ENCODE results near the gene PSMB11. TPM values are rescaled to one million over a fixed set of nuclear protein-coding genes. Genes with fewer than 3 reads are reported as not detected.

PSMB11 gene
- total and polyA plus RNA-seq, 4 experiments from 2014 or later = not detected

- no peak overlapping the region for H3K4me3 ChIP-seq (ENCODE audit: low read length in 2 of 2)
- H3K27me3 ChIP-seq (ENCODE audit: insufficient read depth, low read length) = no peaks in the 10 kb centered on the region
- peaks cover 42% of the 10 kb centered on the region for H3K4me1 ChIP-seq (ENCODE audit: insufficient read depth, low read length)
- intact Hi-C loops (cut with micrococcal nuclease) = loop anchor here (10.0 kb wide), 1 partner anchor 462 kb away; the partner anchor contains the start of genes THTPA and ZFHX2
- H3K36me3 ChIP-seq (ENCODE audit: insufficient read depth, low read length) = peaks cover 50% of the 10 kb centered on the region
- no peak overlapping the region for H3K27ac ChIP-seq (ENCODE audit: low read depth, low read length)
- Mint-ChIP-seq H3K27me3 (no peaks in the 10 kb centered on the region), H3K36me3 (peaks cover 37 to 50% of the 10 kb centered on the region in 2 donors), H3K9me3 (no peaks in the 10 kb centered on the region), H3K27ac (peak overlapping the region in 4 of 7 donors; percentile 37 to 85 (median 44)), H3K4me3 (peak overlapping the region in 4 of 8 donors; percentile 23 to 74 (median 66)), H3K4me1 (peaks cover 25 to 36% (median 29%) of the 10 kb centered on the region in 4 donors)
- POLR2A ChIA-PET (ENCODE audit: partially characterized antibody) = no interaction called here
- H3K9me3 ChIP-seq (ENCODE audit: control insufficient read depth in 1 of 2, low read length in 2 of 2) = no peaks in the 10 kb centered on the region
- CTCF ChIA-PET (ENCODE audit: partially characterized antibody) = interaction anchor here (1.5 to 5.4 kb wide), 3 partner anchors 16 to 99 kb away, joined by 4 to 37 read pairs (median 27); no protein-coding TSS in a partner anchor
- no peak for DNase-seq
Measured at GRCh38 chr14:23093104-23093503, 51.1 kb downstream of the PSMB11 start.

DNA sequence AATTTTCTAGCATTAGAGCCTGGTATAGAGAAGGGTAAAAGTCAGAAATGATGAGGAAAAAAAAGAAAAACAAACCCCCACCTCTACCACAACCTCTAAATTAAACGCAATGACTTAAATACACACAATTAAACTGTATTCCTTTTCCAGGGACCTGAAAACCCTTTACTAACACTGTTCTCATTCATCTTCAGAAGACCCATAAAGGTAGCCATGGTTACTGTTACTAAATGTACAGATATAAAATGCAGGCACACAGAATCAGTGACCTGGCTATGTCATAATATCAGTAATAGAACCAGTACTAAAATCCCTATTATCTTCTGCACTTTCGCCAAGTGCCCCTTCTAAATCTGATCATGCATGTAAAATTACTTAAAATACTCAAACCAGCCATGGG, 51.5 kb downstream of the PSMB11 start:
- Mint-ChIP-seq H3K36me3 (peaks cover 36 to 50% of the 10 kb centered on the region in 2 donors), H3K27me3 (no peaks in the 10 kb centered on the region), H3K4me1 (peaks cover 24 to 38% (median 29%) of the 10 kb centered on the region in 4 donors), H3K4me3 (peak overlapping the region in 3 of 8 donors; percentile 23 to 74 (median 69)), H3K9me3 (no peaks in the 10 kb centered on the region), H3K27ac (peak overlapping the region in 3 of 7 donors; percentile 37 to 85 (median 41))
- Histone ChIP-seq H3K9me3 (ENCODE audit: control insufficient read depth in 1 of 2, low read length in 2 of 2) (no peaks in the 10 kb centered on the region), H3K4me1 (ENCODE audit: insufficient read depth, low read length) (peaks cover 45% of the 10 kb centered on the region), H3K27me3 (ENCODE audit: insufficient read depth, low read length) (no peaks in the 10 kb centered on the region), H3K36me3 (ENCODE audit: insufficient read depth, low read length) (peaks cover 50% of the 10 kb centered on the region), H3K4me3 (ENCODE audit: low read length in 2 of 2) (peak overlapping the region; percentile 76 to 90), H3K27ac (ENCODE audit: low read depth, low read length) (peak overlapping the region; percentile 94)
- CTCF ChIA-PET (ENCODE audit: partially characterized antibody) = interaction anchor here (1.6 to 3.6 kb wide), 7 partner anchors 14 to 240 kb away, joined by 3 to 42 read pairs (median 18); no protein-coding TSS in a partner anchor
- POLR2A ChIA-PET (ENCODE audit: partially characterized antibody) = interaction anchor here (1.6 to 5.2 kb wide), 8 partner anchors 16 to 327 kb away, joined by 5 to 67 read pairs (median 33); partner anchors contain the start of genes CEBPE, OXA1L, PABPN1 and PPP1R3E
- intact Hi-C loops (cut with micrococcal nuclease) = loop anchor here (10.0 kb wide), 1 partner anchor 461 kb away; the partner anchor contains the start of genes THTPA and ZFHX2
- no peak for DNase-seq

Other genes with a start within 250 kb of the PSMB11 start
- 1 to 10 TPM in 1 of 2 experiments, under 1 TPM in 1; 0.70 to 1.5 TPM for gene SLC7A7, start 226.8 kb upstream of the PSMB11 start, total RNA-seq
- gene SLC7A7, start 226.8 kb upstream of the PSMB11 start, polyA plus RNA-seq = under 1 TPM; 0.21 to 0.75 TPM
- gene MRPL52, start 212.3 kb upstream of the PSMB11 start, total RNA-seq = 10 to 100 TPM; 58.0 to 68.3 TPM
- gene MRPL52, start 212.3 kb upstream of the PSMB11 start, polyA plus RNA-seq = 100 to 1,000 TPM in 1 of 2 donors, 10 to 100 TPM in 1; 97.4 to 164 TPM
- 1 to 10 TPM; 3.0 to 3.8 TPM for gene MMP14, start 205.6 kb upstream of the PSMB11 start, total RNA-seq
- not detected for gene MMP14, start 205.6 kb upstream of the PSMB11 start, polyA plus RNA-seq
- gene LRP10, start 170.5 kb upstream of the PSMB11 start, total RNA-seq = 10 to 100 TPM; 93.1 to 98.1 TPM
- 100 to 1,000 TPM in 1 of 2 donors, 10 to 100 TPM in 1; 92.0 to 118 TPM for gene LRP10, start 170.5 kb upstream of the PSMB11 start, polyA plus RNA-seq
- gene REM2, start 159.0 kb upstream of the PSMB11 start, total RNA-seq = 1 to 10 TPM; 4.4 to 4.6 TPM
- gene REM2, start 159.0 kb upstream of the PSMB11 start, polyA plus RNA-seq = 1 to 10 TPM in 1 of 2 donors, under 1 TPM in 1; 0.55 to 1.5 TPM
- gene RBM23, start 123.1 kb upstream of the PSMB11 start, total RNA-seq = 100 to 1,000 TPM; 119 to 123 TPM
- gene RBM23, start 123.1 kb upstream of the PSMB11 start, polyA plus RNA-seq = 10 to 100 TPM; 57.1 to 58.3 TPM
- gene PRMT5, start 112.8 kb upstream of the PSMB11 start, total RNA-seq = 10 to 100 TPM; 25.8 to 30.5 TPM
- gene PRMT5, start 112.8 kb upstream of the PSMB11 start, polyA plus RNA-seq = 10 to 100 TPM; 50.6 to 65.1 TPM
- 10 to 100 TPM; 32.6 to 35.7 TPM for gene HAUS4, start 85.1 kb upstream of the PSMB11 start, total RNA-seq
- gene HAUS4, start 85.1 kb upstream of the PSMB11 start, polyA plus RNA-seq = 10 to 100 TPM; 29.1 to 31.3 TPM
- 1 to 10 TPM; 2.8 to 3.9 TPM for gene AJUBA, start 59.7 kb upstream of the PSMB11 start, total RNA-seq
- 1 to 10 TPM in 1 of 2 donors, under 1 TPM in 1; 0.30 to 1.3 TPM for gene AJUBA, start 59.7 kb upstream of the PSMB11 start, polyA plus RNA-seq
- 10 to 100 TPM; 13.2 to 13.3 TPM for gene C14orf93, start 32.1 kb upstream of the PSMB11 start, total RNA-seq
- 1 to 10 TPM; 6.0 to 7.9 TPM for gene C14orf93, start 32.1 kb upstream of the PSMB11 start, polyA plus RNA-seq
- gene PSMB5, start 7.3 kb upstream of the PSMB11 start, total RNA-seq = 10 to 100 TPM; 31.4 to 33.6 TPM
- gene PSMB5, start 7.3 kb upstream of the PSMB11 start, polyA plus RNA-seq = 10 to 100 TPM; 52.9 to 56.6 TPM
- 1 to 10 TPM; 1.3 to 1.6 TPM for gene CDH24, start 15.3 kb downstream of the PSMB11 start, total RNA-seq
- gene CDH24, start 15.3 kb downstream of the PSMB11 start, polyA plus RNA-seq = under 1 TPM; 0.15 to 0.53 TPM
- gene ACIN1, start 52.9 kb downstream of the PSMB11 start, total RNA-seq = 100 to 1,000 TPM; 317 to 327 TPM
- 10 to 100 TPM in 1 of 2 donors, 1 to 10 TPM in 1; 1.2 to 20.5 TPM for gene ACIN1, start 52.9 kb downstream of the PSMB11 start, polyA plus RNA-seq
- gene C14orf119, start 53.3 kb downstream of the PSMB11 start, total RNA-seq = 10 to 100 TPM; 49.7 to 54.0 TPM
- 100 to 1,000 TPM in 1 of 2 donors, 10 to 100 TPM in 1; 80.1 to 147 TPM for gene C14orf119, start 53.3 kb downstream of the PSMB11 start, polyA plus RNA-seq
- not detected for gene CIROP, start 62.8 kb downstream of the PSMB11 start, total RNA-seq
- not detected for gene CIROP, start 62.8 kb downstream of the PSMB11 start, polyA plus RNA-seq
- gene CEBPE, start 77.0 kb downstream of the PSMB11 start, total RNA-seq = under 1 TPM; 0.69 to 0.84 TPM
- under 1 TPM; 0.16 to 0.35 TPM for gene CEBPE, start 77.0 kb downstream of the PSMB11 start, polyA plus RNA-seq
- 1 to 10 TPM; 2.4 to 4.1 TPM for gene SLC7A8, start 141.4 kb downstream of the PSMB11 start, total RNA-seq
- under 1 TPM; 0.56 to 0.62 TPM for gene SLC7A8, start 141.4 kb downstream of the PSMB11 start, polyA plus RNA-seq
- gene RNF212B, start 195.7 kb downstream of the PSMB11 start, total RNA-seq = not detected
- not detected for gene RNF212B, start 195.7 kb downstream of the PSMB11 start, polyA plus RNA-seq
- gene HOMEZ, start 243.9 kb downstream of the PSMB11 start, total RNA-seq = 10 to 100 TPM; 21.0 to 21.7 TPM
- gene HOMEZ, start 243.9 kb downstream of the PSMB11 start, polyA plus RNA-seq = 1 to 10 TPM; 1.5 to 5.7 TPM

All from CD4-positive, alpha-beta memory T cell (primary cell).